Stimulated activated CD8-positive, alpha-beta memory T cell treated with anti-CD3 and anti-CD28 coated beads, Interleukin-7, amount 100 ng/mL, for 48 hours (primary cell): ENCODE data around the gene GLS.
"Not testable (repeated sequence)": the region's sequence is repeated elsewhere in the genome, so short reads cannot be mapped to it uniquely, and the experiment has no call there.

Source experiments
- DNase-seq, 2 donors: peaks; one replicate each; pipeline ENCODE4 v3.0.0-alpha.2; 2020; ENCODE audit warnings: low read depth in 1 of 2; ENCODE audit errors: extremely low read depth in 1 of 2

The GLS gene

GRCh38 chr2:190855245-190855644 lies 25.4 kb upstream of the GLS start:
- DNase-seq: no peak

DNA sequence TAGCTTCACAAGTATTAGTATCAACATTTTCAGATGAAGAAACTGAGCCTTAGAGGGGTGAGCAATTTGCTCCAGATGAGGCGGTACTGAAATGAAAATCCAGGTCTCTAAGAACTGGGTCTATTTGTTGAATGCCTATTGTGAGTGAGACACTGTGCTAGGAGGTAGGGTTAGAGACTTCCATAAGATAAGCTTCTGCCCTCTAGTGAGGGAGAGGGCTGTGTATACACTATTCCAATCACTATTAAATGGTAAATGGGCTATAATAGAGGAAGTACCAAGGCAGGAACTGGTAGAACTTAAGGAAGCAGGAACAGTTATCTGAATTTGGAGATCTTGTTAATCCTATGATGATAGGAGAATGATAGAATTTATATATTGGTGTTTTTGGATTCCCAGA lies 23.6 kb upstream of the GLS start:
- no peak for DNase-seq

DNA sequence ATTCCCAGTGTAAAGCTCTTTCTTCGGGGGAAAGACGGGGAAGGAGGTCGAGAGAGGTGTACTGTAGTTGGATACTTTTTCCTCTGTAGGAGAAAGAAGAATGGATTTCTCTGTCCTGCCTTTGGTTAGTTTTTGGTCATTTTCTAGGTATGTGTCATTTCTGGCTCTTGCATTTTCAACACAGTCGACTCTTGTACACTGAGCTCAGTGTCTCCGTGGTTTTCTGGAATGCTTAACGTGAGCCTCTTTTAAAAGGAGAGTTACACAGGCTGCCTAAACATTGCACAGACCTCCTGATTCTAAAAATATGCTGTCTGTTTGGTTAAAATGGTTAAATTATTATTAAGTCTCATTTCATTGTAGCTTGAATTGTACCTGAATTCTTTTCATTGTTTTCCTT lies 21.8 kb upstream of the GLS start:
- no peak for DNase-seq

GRCh38 chr2:190859347-190860297 lies 21.0 kb upstream of the GLS start:
- DNase-seq: no peak

DNA sequence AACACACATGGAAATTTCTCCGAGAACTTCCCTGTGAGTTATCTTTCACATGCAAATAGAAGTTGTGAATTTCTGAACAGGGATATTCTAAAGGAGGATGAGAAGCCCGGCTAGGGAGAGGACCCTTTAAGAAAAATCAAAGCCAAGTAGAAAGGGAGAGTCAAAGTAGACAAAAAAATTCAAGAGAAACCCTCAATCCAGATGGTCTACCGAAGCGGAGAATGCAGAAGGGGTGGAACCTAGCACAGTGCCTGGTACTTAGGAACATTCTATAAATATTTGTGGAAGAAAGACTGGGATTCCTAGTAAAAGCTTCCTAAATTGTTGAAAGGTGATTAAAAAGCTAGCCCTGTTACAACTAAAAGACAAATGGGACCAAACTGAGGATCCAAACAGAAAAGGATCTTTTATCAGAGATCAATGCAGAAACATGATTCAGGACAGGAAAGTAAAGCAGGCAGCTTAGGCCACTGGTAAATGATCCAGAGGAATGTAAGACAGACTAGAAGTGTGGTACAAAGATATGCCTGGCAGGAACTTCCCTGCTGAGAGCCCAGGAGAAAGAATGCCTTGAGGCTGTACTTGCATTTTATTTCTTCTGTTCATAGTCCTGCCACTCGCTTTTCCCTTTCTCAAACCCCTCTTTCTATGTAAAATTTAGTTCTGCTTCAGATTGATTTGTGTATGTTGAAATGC lies 19.5 kb upstream of the GLS start:
- DNase-seq: no peak

GRCh38 chr2:190862128-190862527 lies 18.5 kb upstream of the GLS start:
- not testable (repeated sequence) for DNase-seq

- no peak for DNase-seq
These were observed 18.0 kb upstream of the GLS start for GRCh38 chr2:190862571-190862991.

GRCh38 chr2:190863946-190864345 lies 16.7 kb upstream of the GLS start:
- no peak for DNase-seq

- DNase-seq: no peak
These were observed 16.2 kb upstream of the GLS start for GRCh38 chr2:190864375-190864774.

DNA sequence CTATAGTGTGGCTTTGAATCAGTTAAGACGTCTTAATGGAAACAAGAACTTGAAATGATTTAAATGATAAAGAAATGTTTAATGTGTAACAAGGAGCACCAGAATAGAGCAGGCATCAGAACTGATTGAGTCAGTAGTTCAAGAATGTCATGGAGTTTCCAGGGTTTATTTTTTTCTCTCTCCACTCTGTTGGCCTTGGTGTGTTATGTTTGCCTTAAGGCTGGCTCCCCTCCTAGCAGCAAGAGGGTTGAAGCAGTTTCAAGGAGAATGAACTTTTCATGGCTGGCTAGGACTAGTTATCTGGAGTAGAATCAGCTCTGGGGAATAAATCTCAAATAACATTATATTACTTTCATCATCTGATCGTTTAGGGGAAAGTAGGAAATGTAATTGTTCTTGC lies 13.4 kb upstream of the GLS start:
- no peak for DNase-seq

- DNase-seq: no peak
These were observed 12.8 kb upstream of the GLS start for GRCh38 chr2:190867832-190868231.

GRCh38 chr2:190869721-190870120 lies 10.9 kb upstream of the GLS start:
- no peak for DNase-seq

GRCh38 chr2:190873451-190873850 lies 7.2 kb upstream of the GLS start:
- DNase-seq: not testable (repeated sequence)

DNA sequence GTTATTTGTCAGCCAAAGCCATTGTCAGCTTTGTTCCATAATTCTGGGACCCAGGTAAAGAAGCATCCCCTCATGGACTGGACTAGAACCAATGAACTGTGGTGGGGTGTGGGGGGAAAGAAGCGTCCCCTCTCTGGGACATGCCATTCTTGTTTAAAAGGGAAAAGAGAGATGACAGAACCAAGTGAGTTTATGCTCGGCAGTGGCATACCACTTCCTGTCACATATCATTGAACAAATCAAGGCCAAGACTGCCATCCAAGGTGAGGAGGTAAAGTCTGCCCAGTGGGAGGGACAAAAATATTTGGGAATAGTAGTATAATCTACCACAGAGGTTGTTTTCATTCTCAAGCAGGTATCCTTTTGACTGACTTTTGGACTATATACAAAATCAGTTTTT lies 4.7 kb upstream of the GLS start:
- no peak for DNase-seq

DNA sequence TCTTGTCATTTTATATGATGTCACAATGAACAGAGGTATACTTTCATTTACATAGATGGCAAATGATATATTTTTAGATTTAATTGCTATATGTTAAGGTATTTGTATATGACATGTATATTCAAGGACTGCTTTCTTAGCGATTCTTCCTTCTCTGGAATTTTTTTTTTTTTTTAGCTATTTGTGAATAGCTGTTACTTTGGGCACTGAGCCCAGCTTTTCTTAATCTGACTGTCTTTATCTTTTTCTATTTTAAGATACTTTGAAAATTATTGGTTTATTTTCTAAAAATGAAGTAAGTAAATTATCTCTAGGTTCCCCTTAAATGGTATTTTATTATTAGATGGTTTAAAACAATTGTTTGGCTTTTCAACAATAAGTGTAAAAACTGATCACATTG lies 4.0 kb upstream of the GLS start:
- DNase-seq: no peak

DNA sequence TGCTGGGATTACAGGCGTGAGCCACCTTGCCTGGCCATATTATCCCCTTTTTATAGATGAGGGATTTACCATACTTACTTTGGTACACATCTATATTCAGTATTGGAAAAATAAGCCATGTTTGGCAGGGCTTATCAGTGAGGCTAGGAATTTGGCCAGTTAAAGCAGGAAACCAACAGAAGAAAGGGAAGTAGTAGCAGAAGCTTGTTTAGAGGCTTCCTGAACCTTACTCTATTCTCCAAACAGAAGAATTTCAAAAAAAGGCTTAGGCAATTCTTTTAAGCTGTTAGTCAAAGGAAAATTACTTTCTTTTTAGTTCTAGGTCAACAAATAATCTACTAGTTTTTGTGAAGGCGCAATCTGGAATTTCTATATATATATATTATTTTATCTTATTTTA lies 3.2 kb upstream of the GLS start:
- no peak for DNase-seq

GRCh38 chr2:190879474-190880377 lies 895 bp upstream of the GLS start:
- DNase-seq: no peak

DNA sequence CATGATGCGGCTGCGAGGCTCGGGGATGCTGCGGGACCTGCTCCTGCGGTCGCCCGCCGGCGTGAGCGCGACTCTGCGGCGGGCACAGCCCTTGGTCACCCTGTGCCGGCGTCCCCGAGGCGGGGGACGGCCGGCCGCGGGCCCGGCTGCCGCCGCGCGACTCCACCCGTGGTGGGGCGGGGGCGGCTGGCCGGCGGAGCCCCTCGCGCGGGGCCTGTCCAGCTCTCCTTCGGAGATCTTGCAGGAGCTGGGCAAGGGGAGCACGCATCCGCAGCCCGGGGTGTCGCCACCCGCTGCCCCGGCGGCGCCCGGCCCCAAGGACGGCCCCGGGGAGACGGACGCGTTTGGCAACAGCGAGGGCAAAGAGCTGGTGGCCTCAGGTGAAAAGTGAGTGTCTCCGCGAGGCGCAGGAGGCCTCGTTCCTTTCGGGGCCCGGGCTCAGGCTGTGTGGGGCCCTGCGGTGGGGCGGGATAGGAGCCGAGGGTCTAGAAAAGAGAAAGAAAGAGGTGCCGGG lies 520 bp downstream of the GLS start:
- no peak for DNase-seq

GRCh38 chr2:190881598-190882410 lies 1.2 kb downstream of the GLS start:
- DNase-seq: peak; percentile 62 to 67

- DNase-seq: no peak
These were observed 1.8 kb downstream of the GLS start for GRCh38 chr2:190882411-190882766.
